PC-9 (cell line): ENCODE results near the gene TCF20. TPM values are rescaled to one million over a fixed set of nuclear protein-coding genes. Genes with fewer than 3 reads are reported as not detected.

Source experiments
- BruUV-seq: library from RNA; stranded (reverse); fragments of 400-500 nt; replicated peaks from 2 replicates; lab custom pipeline; 2021; lab: Mats Ljungman, UMichigan
- CTCF ChIA-PET: fragments of 300-600 bp; sonication (Branson Sonifier 250); formaldehyde crosslinking; loops from one replicate; lab custom pipeline; 2022; ENCODE audit warnings: antibody characterized with exemption; lab: Charles Lee
- POLR2A ChIA-PET: fragments of 300-600 bp; sonication (Branson Sonifier 250); formaldehyde crosslinking; loops from one replicate; lab custom pipeline; 2022; ENCODE audit warnings: antibody characterized with exemption; ENCODE audit not compliant: unreplicated experiment; lab: Charles Lee
- DNase-seq, 2 experiments: peaks; one replicate each; pipeline versions ENCODE4 v3.0.0 to v3.0.0-alpha.2; 2015 to 2022; ENCODE audit warnings: mixed read lengths in 1 of 2
- H2AFZ ChIP-seq: fragments of 200-600 bp; sonication (generic); 2 replicates; pipeline ENCODE4 v1.8.1; 2017; ENCODE audit warnings: antibody characterized with exemption
- H3F3A ChIP-seq: fragments of 200-600 bp; sonication (generic); 2 replicates; pipeline ENCODE4 v1.8.1; 2017; ENCODE audit warnings: antibody characterized with exemption, mild to moderate bottlenecking, low read depth; ENCODE audit not compliant: insufficient read depth
- H3K27ac ChIP-seq: fragments of 200-600 bp; sonication (generic); 2 replicates; pipeline ENCODE4 v1.6.1; 2016; ENCODE audit warnings: mixed run types
- H3K27me3 ChIP-seq: fragments of 200-600 bp; sonication (generic); 2 replicates; pipeline ENCODE4 v1.6.1; 2016; ENCODE audit warnings: low read depth, mixed run types; ENCODE audit not compliant: insufficient read depth
- H3K36me3 ChIP-seq: fragments of 200-600 bp; sonication (generic); 2 replicates; pipeline ENCODE4 v1.6.1; 2016; ENCODE audit warnings: low read depth, mixed run types
- H3K4me1 ChIP-seq: fragments of 200-600 bp; sonication (generic); replicated peaks from 2 replicates; pipeline ENCODE4 v1.6.1; 2016; ENCODE audit warnings: mixed run types; ENCODE audit not compliant: insufficient read depth
- H3K4me2 ChIP-seq: fragments of 200-600 bp; sonication (generic); 2 replicates; pipeline ENCODE4 v1.6.1; 2017; ENCODE audit warnings: mixed run types
- H3K4me3 ChIP-seq: fragments of 200-600 bp; sonication (generic); 2 replicates; pipeline ENCODE4 v1.6.1; 2016; ENCODE audit warnings: mixed run types
- H3K79me2 ChIP-seq: fragments of 200-600 bp; sonication (generic); 2 replicates; pipeline ENCODE4 v1.6.1; 2017; ENCODE audit warnings: low read depth, mixed run types
- H3K9me2 ChIP-seq: fragments of 200-600 bp; sonication (generic); 2 replicates; pipeline ENCODE4 v1.8.1; 2017; ENCODE audit warnings: mild to moderate bottlenecking; ENCODE audit not compliant: insufficient read depth
- H3K9me3 ChIP-seq: fragments of 200-600 bp; sonication (generic); 2 replicates; pipeline ENCODE4 v1.8.1; 2016; ENCODE audit warnings: low read depth; ENCODE audit not compliant: insufficient read depth
- H4K20me1 ChIP-seq: fragments of 200-600 bp; sonication (generic); 2 replicates; pipeline ENCODE4 v1.8.1; 2017; ENCODE audit not compliant: insufficient read depth
- EZH2 ChIP-seq: fragments of 200-600 bp; sonication (generic); IDR thresholded peaks from 2 replicates; pipeline ENCODE4 v1.8.0; 2017; ENCODE audit warnings: antibody characterized with exemption, low read depth
- intact Hi-C: fragments of 100-400 bp; cut with micrococcal nuclease; formaldehyde crosslinking; loops from one replicate; pipeline ENCODE4 v1.10.0; 2022; ENCODE audit not compliant: unreplicated experiment
- total RNA-seq: library from RNA; stranded (reverse); gene quantifications from 2 replicates; pipeline ENCODE4 v1.2.3, GENCODE V29; 2021
- TF ChIP-seq, protein P1 (sequence below): fragments of 200-600 bp; sonication (generic); conservative IDR thresholded peaks from 2 replicates; pipeline ENCODE4 v1.6.1; 2017; ENCODE audit warnings: mixed run types, antibody characterized with exemption, mild to moderate bottlenecking, moderate library complexity

Gene TCF20
- total RNA-seq, 1 experiment from 2014 or later, result 79.1 TPM

DNA sequence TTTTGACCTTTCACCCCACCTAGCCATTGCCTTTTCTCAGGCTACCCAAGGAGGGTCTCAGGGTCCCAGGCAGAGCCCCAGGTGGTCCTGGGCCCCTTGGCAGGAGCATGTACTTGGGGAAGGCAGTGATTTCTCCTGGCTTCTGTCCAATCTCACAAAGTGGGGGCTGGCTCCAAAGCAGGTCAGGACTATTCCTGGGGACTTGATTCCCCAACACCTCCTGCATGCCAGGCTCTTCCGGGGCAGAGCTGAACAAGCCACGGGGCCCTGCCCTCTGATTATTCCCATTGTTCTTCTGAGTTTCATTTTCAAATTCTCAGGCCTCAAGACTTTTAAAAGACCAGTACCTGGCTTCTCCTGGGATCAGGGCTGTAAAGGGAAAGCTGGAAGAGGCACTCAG lies 1.5 kb upstream of the TCF20 start:
- Histone ChIP-seq H3K27me3 (no peaks in the 10 kb centered on the region), H3K4me3 (no peak overlapping the region), H3K9me2 (no peaks in the 10 kb centered on the region), H2AFZ (no peak overlapping the region), H3F3A (peaks cover 23% of the 10 kb centered on the region), H3K36me3 (peaks cover 2% of the 10 kb centered on the region; the same call in 1 of the 2 replicates), H3K4me1 (peaks cover 18% of the 10 kb centered on the region), H3K27ac (no peak overlapping the region), H4K20me1 (peaks cover 23% of the 10 kb centered on the region), H3K79me2 (peaks cover 41% of the 10 kb centered on the region), H3K9me3 (no peaks in the 10 kb centered on the region), H3K4me2 (no peak overlapping the region)
- ChIA-PET CTCF (no interaction called here), POLR2A (no interaction called here)
- BruUV-seq, result no TSS peak
- intact Hi-C loops, result loop anchor here (5.0 kb wide), 1 partner anchor 165 kb away; no protein-coding TSS in a partner anchor
- DNase-seq, result no peak
- TF ChIP-seq, protein P1, sequence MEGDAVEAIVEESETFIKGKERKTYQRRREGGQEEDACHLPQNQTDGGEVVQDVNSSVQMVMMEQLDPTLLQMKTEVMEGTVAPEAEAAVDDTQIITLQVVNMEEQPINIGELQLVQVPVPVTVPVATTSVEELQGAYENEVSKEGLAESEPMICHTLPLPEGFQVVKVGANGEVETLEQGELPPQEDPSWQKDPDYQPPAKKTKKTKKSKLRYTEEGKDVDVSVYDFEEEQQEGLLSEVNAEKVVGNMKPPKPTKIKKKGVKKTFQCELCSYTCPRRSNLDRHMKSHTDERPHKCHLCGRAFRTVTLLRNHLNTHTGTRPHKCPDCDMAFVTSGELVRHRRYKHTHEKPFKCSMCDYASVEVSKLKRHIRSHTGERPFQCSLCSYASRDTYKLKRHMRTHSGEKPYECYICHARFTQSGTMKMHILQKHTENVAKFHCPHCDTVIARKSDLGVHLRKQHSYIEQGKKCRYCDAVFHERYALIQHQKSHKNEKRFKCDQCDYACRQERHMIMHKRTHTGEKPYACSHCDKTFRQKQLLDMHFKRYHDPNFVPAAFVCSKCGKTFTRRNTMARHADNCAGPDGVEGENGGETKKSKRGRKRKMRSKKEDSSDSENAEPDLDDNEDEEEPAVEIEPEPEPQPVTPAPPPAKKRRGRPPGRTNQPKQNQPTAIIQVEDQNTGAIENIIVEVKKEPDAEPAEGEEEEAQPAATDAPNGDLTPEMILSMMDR, result no peak
- TF ChIP-seq EZH2, result no peak

DNA sequence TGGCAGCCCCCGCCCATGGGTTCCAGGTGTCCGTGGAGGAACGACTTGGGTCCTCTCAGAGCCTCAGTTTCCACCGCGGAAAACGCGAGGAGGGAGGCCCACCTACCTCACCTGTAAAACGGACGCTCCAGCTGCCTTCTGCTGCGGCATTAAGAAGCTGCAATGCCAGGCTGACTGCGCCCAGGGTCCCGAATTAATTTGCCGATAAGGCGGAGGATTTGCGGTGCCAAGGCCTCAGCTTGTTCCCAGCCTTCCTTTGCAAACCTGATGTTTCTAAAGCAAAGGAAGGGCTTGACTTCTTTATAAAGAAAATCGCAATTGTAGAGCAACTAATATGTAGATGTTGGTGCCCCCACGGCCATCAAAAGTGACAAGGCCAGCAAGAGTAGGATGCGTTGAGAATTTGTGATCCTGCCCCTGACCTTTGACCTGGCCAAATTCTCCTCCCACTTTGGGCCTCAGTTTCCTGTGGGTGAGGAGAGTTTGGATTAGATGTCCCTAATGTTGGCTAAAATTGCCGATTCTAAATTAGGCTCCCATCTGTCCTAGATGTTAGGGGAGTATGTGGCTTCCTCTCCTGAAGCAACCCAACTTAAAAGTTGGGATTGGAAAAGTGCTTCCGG lies 849 bp upstream of the TCF20 start:
- Histone ChIP-seq H3K27ac (no peak overlapping the region), H3K4me3 (peak overlapping the region; percentile 61)
- CTCF ChIA-PET, result interaction anchor here (0.6 kb wide), 1 partner anchor 162 kb away, joined by 3 read pairs; no protein-coding TSS in a partner anchor

DNA sequence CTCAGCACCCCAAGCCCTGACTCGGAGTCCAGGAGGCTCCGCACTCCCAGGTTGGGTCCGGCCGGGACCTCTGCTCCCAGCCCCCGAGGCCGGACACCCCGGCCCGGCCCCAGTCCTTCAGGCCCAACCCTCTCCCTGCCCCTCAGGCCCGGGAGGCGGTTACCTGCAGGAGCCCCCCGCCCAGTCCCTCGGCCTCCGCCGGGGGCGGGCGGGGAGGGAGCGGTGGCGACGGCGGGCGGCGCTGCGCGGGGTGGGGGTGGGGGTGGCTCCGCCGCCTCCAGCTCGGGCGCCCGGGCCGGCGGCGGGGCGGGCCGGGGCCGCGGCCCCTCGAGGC lies 310 bp downstream of the TCF20 start:
- intact Hi-C loops, result loop anchor here (5.0 kb wide), 1 partner anchor 167 kb away; no protein-coding TSS in a partner anchor
- TF ChIP-seq EZH2, result no peak
- H3K79me2 ChIP-seq, result peaks cover 58% of the 10 kb centered on the region
- peak in 1 of 2 experiments; percentile 64 for DNase-seq
- H3K4me1 ChIP-seq, result peaks cover 18% of the 10 kb centered on the region
- H3K27ac ChIP-seq, result peak overlapping the region; percentile 82
- H2AFZ ChIP-seq, result peak overlapping the region; percentile 94
- H4K20me1 ChIP-seq, result peaks cover 40% of the 10 kb centered on the region
- H3K36me3 ChIP-seq, result peaks cover 9% of the 10 kb centered on the region; the same call in 1 of the 2 replicates
- no peaks in the 10 kb centered on the region for H3K27me3 ChIP-seq
- H3K4me2 ChIP-seq, result peak overlapping the region; percentile 95
- no TSS peak for BruUV-seq
- no peaks in the 10 kb centered on the region for H3K9me3 ChIP-seq
- CTCF ChIA-PET, result no interaction called here
- H3F3A ChIP-seq, result peaks cover 23% of the 10 kb centered on the region
- POLR2A ChIA-PET, result no interaction called here
- no peaks in the 10 kb centered on the region for H3K9me2 ChIP-seq
- H3K4me3 ChIP-seq, result peak overlapping the region; percentile 97

More for the DNA sequence above, 849 bp upstream of the TCF20 start:
- Histone ChIP-seq H3K27me3 (no peaks in the 10 kb centered on the region), H3K9me2 (no peaks in the 10 kb centered on the region), H2AFZ (peak overlapping the region; percentile 76; the same call in 1 of the 2 replicates), H3F3A (peaks cover 23% of the 10 kb centered on the region), H4K20me1 (peaks cover 29% of the 10 kb centered on the region), H3K4me1 (peaks cover 18% of the 10 kb centered on the region), H3K9me3 (no peaks in the 10 kb centered on the region), H3K4me2 (peak overlapping the region; percentile 88), H3K79me2 (peaks cover 47% of the 10 kb centered on the region), H3K36me3 (peaks cover 7% of the 10 kb centered on the region; the same call in 1 of the 2 replicates)
- TF ChIP-seq, protein P1, result no peak
- no peak for TF ChIP-seq EZH2
- BruUV-seq, result TSS peak; percentile 32
- DNase-seq, result no peak
- POLR2A ChIA-PET, result no interaction called here
- intact Hi-C loops, result loop anchor here (5.0 kb wide), 1 partner anchor 166 kb away; no protein-coding TSS in a partner anchor
